Lower leg skin (tissue), 3 donors: Measurements from ENCODE around the gene CD209.

Experiments used
- POLR2A ChIP-seq, 2 donors: fragments of 450-650 bp; IDR thresholded peaks; one replicate each; pipeline ENCODE4 v1.6.1; 2016 to 2017; ENCODE audit warnings: antibody characterized with exemption in 2 of 2, mild to moderate bottlenecking in 1 of 2, moderate library complexity in 1 of 2
- TF ChIP-seq, protein P1 (sequence below), 3 donors: fragments of 450-650 bp; IDR thresholded peaks; one replicate each; pipeline ENCODE4 v1.5.1; 2016; ENCODE audit warnings: antibody characterized with exemption in 3 of 3, mild to moderate bottlenecking in 3 of 3, moderate library complexity in 2 of 3

DNA sequence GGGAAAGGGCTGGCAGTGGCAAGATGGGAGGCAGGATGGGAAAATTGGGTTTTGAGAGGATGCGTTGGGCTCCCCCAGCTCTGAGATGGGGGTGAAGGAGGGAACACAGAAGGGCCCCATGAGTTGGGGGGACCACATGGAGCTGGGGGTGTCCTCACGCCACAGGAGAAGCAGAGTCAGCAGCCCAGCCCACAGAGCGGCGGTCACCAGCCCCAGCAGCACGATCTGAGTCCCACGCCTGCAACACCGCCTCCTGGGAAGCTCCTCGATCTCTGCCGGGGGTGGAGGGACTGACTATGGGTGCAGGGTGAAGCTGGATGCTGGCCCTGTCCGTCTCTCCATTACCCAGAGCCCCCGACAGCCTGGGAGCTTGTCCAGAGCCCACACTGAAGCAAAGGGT lies 48.8 kb downstream of the CD209 start:
- TF ChIP-seq, protein P1, sequence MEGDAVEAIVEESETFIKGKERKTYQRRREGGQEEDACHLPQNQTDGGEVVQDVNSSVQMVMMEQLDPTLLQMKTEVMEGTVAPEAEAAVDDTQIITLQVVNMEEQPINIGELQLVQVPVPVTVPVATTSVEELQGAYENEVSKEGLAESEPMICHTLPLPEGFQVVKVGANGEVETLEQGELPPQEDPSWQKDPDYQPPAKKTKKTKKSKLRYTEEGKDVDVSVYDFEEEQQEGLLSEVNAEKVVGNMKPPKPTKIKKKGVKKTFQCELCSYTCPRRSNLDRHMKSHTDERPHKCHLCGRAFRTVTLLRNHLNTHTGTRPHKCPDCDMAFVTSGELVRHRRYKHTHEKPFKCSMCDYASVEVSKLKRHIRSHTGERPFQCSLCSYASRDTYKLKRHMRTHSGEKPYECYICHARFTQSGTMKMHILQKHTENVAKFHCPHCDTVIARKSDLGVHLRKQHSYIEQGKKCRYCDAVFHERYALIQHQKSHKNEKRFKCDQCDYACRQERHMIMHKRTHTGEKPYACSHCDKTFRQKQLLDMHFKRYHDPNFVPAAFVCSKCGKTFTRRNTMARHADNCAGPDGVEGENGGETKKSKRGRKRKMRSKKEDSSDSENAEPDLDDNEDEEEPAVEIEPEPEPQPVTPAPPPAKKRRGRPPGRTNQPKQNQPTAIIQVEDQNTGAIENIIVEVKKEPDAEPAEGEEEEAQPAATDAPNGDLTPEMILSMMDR (IDR thresholded peaks at IDR 0.05): no peak
- TF ChIP-seq POLR2A (IDR thresholded peaks at IDR 0.05): no peak
